ENCODE data around the gene TRMT61A.

Gene TRMT61A

GRCh38 chr14:103559766-103560165 is 30.8 kb downstream of the TRMT61A start:
- no peak for TF ChIP-seq CTCF (IDR thresholded peaks at IDR 0.05; ENCODE audit: low read depth, low read length, missing control alignments)
- in situ Hi-C loops (cut with HindIII; ENCODE audit: low sequenced_read_pairs): no loop called here
- DNase-seq (ENCODE audit: low read depth): no peak
- no peak overlapping the region for H3K4me3 ChIP-seq (ENCODE audit: low read depth, low read length)

- H3K4me3 ChIP-seq (ENCODE audit: low read depth, low read length): no peak overlapping the region
- no peak for TF ChIP-seq CTCF (IDR thresholded peaks at IDR 0.05; ENCODE audit: low read depth, low read length, missing control alignments)
- in situ Hi-C loops (cut with HindIII; ENCODE audit: low sequenced_read_pairs): no loop called here
- DNase-seq (ENCODE audit: low read depth): no peak
Measured at GRCh38 chr14:103560691-103561090, 31.7 kb downstream of the TRMT61A start.

- peak; percentile 32 for DNase-seq (ENCODE audit: low read depth)
- peak; percentile 2 for TF ChIP-seq CTCF (IDR thresholded peaks at IDR 0.05; ENCODE audit: low read depth, low read length, missing control alignments)
- in situ Hi-C loops (cut with HindIII; ENCODE audit: low sequenced_read_pairs): no loop called here
- peak overlapping the region; percentile 95 for H3K4me3 ChIP-seq (ENCODE audit: low read depth, low read length)
Measured at GRCh38 chr14:103561381-103562178, 32.6 kb downstream of the TRMT61A start.

GRCh38 chr14:103562179-103562428 is 33.1 kb downstream of the TRMT61A start:
- DNase-seq (ENCODE audit: low read depth): no peak
- TF ChIP-seq CTCF (IDR thresholded peaks at IDR 0.05; ENCODE audit: low read depth, low read length, missing control alignments): no peak
- in situ Hi-C loops (cut with HindIII; ENCODE audit: low sequenced_read_pairs): no loop called here
- peak overlapping the region; percentile 95 for H3K4me3 ChIP-seq (ENCODE audit: low read depth, low read length)

- in situ Hi-C loops (cut with HindIII; ENCODE audit: low sequenced_read_pairs): no loop called here
- TF ChIP-seq CTCF (IDR thresholded peaks at IDR 0.05; ENCODE audit: low read depth, low read length, missing control alignments): no peak
- H3K4me3 ChIP-seq (ENCODE audit: low read depth, low read length): peak within 1 kb of the TSS; percentile 95
- peak; percentile 27 for DNase-seq (ENCODE audit: low read depth)
Measured at GRCh38 chr14:103562429-103563225, 33.6 kb downstream of the TRMT61A start, which contains the start of the genes BAG5 and COA8. BAG5 (minus strand) TSS chr14:103562657; CDS start chr14:103561164, 1,493 bp downstream. COA8 (plus strand) TSS chr14:103562960; CDS start chr14:103563002, 42 bp downstream.

- H3K4me3 ChIP-seq (ENCODE audit: low read depth, low read length): peak overlapping the region; percentile 95
- in situ Hi-C loops (cut with HindIII; ENCODE audit: low sequenced_read_pairs): no loop called here
- DNase-seq (ENCODE audit: low read depth): no peak
- TF ChIP-seq CTCF (IDR thresholded peaks at IDR 0.05; ENCODE audit: low read depth, low read length, missing control alignments): no peak
Measured at GRCh38 chr14:103563226-103563620, 34.2 kb downstream of the TRMT61A start.

All from astrocyte of the cerebellum (primary cell).